ENCODE results near the gene FBXO21. TPM values are rescaled to one million over a fixed set of nuclear protein-coding genes. Genes with fewer than 3 reads are reported as not detected.

FBXO21 gene
- total RNA-seq, 1 donor from 2014 or later, result 69.3 TPM

GRCh38 chr12:117169548-117169947 is 20.7 kb downstream of the FBXO21 start:
- Histone ChIP-seq H3K27me3 (no peaks in the 10 kb centered on the region), H3K4me3 (no peak overlapping the region), H3K4me2 (no peak overlapping the region), H3K9ac (no peak overlapping the region), H3K9me3 (ENCODE audit: low read depth) (no peaks in the 10 kb centered on the region), H3K4me1 (no peaks in the 10 kb centered on the region), H3K36me3 (peaks cover 53% of the 10 kb centered on the region), H2AFZ (replicated peaks) (no peak overlapping the region), H3K79me2 (ENCODE audit: low read depth) (peaks cover 9% of the 10 kb centered on the region), H3K27ac (no peak overlapping the region), H4K20me1 (ENCODE audit: low read depth) (peaks cover 22% of the 10 kb centered on the region), H3F3A (ENCODE audit: low read depth) (no peaks in the 10 kb centered on the region)
- Mint-ChIP-seq H3K4me3 (no peak overlapping the region), H3K27me3 (ENCODE audit: insufficient read depth, low read depth) (no peaks in the 10 kb centered on the region), H3K9me3 (no peaks in the 10 kb centered on the region), H3K27ac (no peak overlapping the region), H3K4me1 (no peaks in the 10 kb centered on the region), H3K36me3 (peaks cover 44% of the 10 kb centered on the region)
- no peak for TF ChIP-seq EZH2 (IDR thresholded peaks at IDR 0.05)
- TF ChIP-seq EZH2phosphoT487 (IDR thresholded peaks at IDR 0.05), result no peak
- TF ChIP-seq CTCF (IDR thresholded peaks at IDR 0.05), result no peak
- DNase-seq (ENCODE audit: low spot score), result no peak

- Histone ChIP-seq H3K4me1 (no peaks in the 10 kb centered on the region), H3K4me2 (no peak overlapping the region), H3K4me3 (no peak overlapping the region), H3K79me2 (ENCODE audit: low read depth) (peaks cover 9% of the 10 kb centered on the region), H3K36me3 (peaks cover 50% of the 10 kb centered on the region), H4K20me1 (ENCODE audit: low read depth) (peaks cover 22% of the 10 kb centered on the region), H2AFZ (replicated peaks) (no peak overlapping the region), H3K9me3 (ENCODE audit: low read depth) (no peaks in the 10 kb centered on the region), H3K27ac (no peak overlapping the region), H3F3A (ENCODE audit: low read depth) (no peaks in the 10 kb centered on the region), H3K27me3 (no peaks in the 10 kb centered on the region), H3K9ac (no peak overlapping the region)
- no peak for DNase-seq (ENCODE audit: low spot score)
- Mint-ChIP-seq H3K27me3 (ENCODE audit: insufficient read depth, low read depth) (no peaks in the 10 kb centered on the region), H3K4me3 (no peak overlapping the region), H3K9me3 (no peaks in the 10 kb centered on the region), H3K4me1 (no peaks in the 10 kb centered on the region), H3K36me3 (peaks cover 39% of the 10 kb centered on the region), H3K27ac (no peak overlapping the region)
- TF ChIP-seq EZH2 (IDR thresholded peaks at IDR 0.05) (no peak), CTCF (IDR thresholded peaks at IDR 0.05) (no peak), EZH2phosphoT487 (IDR thresholded peaks at IDR 0.05) (no peak)
Observed at GRCh38 chr12:117168976-117169375, 21.3 kb downstream of the FBXO21 start.

GRCh38 chr12:117167769-117168168 is 22.5 kb downstream of the FBXO21 start:
- H4K20me1 ChIP-seq (ENCODE audit: low read depth), result peaks cover 27% of the 10 kb centered on the region
- no peaks in the 10 kb centered on the region for H3K9me3 ChIP-seq (ENCODE audit: low read depth)
- Mint-ChIP-seq H3K4me1 (no peaks in the 10 kb centered on the region), H3K9me3 (no peaks in the 10 kb centered on the region), H3K27ac (no peak overlapping the region), H3K36me3 (peaks cover 34% of the 10 kb centered on the region), H3K27me3 (ENCODE audit: insufficient read depth, low read depth) (no peaks in the 10 kb centered on the region), H3K4me3 (no peak overlapping the region)
- H3K9ac ChIP-seq, result no peak overlapping the region
- H3K4me1 ChIP-seq, result no peaks in the 10 kb centered on the region
- TF ChIP-seq EZH2phosphoT487 (IDR thresholded peaks at IDR 0.05) (no peak), EZH2 (IDR thresholded peaks at IDR 0.05) (no peak), CTCF (IDR thresholded peaks at IDR 0.05) (no peak)
- DNase-seq (ENCODE audit: low spot score), result no peak
- no peaks in the 10 kb centered on the region for H3F3A ChIP-seq (ENCODE audit: low read depth)
- H3K27me3 ChIP-seq, result no peaks in the 10 kb centered on the region
- H3K79me2 ChIP-seq (ENCODE audit: low read depth), result peaks cover 9% of the 10 kb centered on the region
- no peak overlapping the region for H2AFZ ChIP-seq (replicated peaks)
- H3K4me3 ChIP-seq, result no peak overlapping the region
- no peak overlapping the region for H3K27ac ChIP-seq
- H3K4me2 ChIP-seq, result no peak overlapping the region
- peaks cover 50% of the 10 kb centered on the region for H3K36me3 ChIP-seq

All from neural progenitor cell (in vitro differentiated cells).